HUDEP-2 (cell line): Measurements from ENCODE around the gene UCHL1.

Experiments
- DNase-seq, 76 experiments: peaks; one replicate each; lab custom pipeline; 2025; ENCODE audit not compliant: unreplicated experiment in 76 of 76; lab: John Stamatoyannopoulos, UW

The UCHL1 gene

GRCh38 chr4:41256740-41257256 is at the start of gene UCHL1:
TSS of gene UCHL1 (plus strand) at chr4:41256928. CDS start at chr4:41256977, 49 bp downstream.
- DNase-seq: peak in 2 of 76 experiments; percentile 8 to 10

GRCh38 chr4:41207291-41207831 is 49.4 kb upstream of the UCHL1 start:
- DNase-seq: no peak

- DNase-seq: no peak
These were observed 47.5 kb upstream of the UCHL1 start for GRCh38 chr4:41209187-41209586.

DNA sequence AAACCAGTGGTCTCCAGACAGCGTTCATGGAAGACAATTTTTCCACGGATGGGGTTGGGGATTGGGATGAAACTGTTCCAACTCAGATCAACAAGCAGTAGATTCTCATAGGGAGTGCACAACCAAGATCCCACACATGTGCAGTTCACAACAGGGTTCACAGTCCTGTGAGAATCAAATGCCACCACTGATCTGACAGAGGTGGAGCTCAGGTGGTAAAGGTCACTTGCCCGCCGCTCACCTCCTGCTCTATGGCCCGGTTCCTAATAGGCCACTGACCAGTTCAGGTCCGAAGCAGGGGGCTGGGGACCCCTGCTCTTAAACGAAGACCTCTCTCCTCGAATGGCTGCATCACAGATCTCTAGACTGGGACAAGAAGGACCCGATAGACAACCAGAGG is 46.8 kb upstream of the UCHL1 start:
- no peak for DNase-seq

- DNase-seq: no peak
These were observed 44.6 kb upstream of the UCHL1 start for GRCh38 chr4:41211951-41212615.

DNA sequence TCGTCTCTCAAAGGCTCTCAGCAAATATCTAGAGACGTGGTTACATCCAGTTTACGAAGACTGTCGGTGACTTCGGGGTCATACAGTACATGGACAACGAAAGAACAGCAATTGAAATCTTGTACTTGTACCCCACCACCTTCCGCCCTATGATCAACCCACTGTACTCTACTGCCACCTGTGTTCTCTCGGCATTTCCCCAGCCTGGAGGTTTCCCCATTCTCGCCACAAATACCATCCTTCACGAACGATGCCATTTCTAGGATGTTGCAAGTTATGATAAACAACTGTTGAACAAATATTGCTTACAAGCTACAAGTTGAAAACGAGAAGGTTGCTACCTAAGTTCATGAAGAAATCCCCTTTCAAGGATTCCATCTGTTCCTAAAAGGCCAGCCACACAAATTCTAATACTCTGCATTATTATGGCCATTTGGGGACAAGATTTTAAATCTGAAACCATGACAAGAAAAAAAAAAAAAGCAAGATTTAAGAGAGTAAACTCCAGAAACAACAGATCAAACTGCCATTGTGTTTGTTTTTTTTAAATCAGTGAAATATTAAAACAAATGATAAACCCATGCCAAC is 44.0 kb upstream of the UCHL1 start:
- DNase-seq: no peak

DNA sequence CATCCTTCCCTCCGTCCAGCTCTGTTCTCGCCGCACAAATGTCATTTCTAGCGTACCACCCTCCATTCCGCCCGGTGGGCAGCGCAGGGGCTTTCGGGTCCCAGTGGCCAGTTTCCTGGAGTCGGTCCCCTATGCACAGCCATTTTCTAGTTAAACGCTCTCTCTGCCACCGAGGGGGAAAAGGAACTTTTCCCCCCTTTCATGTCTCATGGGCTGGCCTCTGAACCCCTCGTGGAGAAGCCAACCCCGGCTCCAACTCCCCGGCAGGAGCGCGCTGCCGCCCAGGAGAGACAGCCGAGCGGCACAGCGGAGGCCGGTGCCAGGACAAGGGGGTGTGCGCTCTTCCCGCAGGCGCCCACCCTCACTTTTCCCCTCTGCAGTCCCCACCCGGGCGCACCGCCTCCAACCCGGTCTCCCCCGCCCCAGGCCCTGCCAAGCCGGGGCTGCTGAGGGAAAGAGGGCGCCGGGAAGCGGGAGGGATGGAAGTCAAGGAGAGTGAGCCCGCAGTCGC is 43.0 kb upstream of the UCHL1 start:
- DNase-seq: no peak

DNA sequence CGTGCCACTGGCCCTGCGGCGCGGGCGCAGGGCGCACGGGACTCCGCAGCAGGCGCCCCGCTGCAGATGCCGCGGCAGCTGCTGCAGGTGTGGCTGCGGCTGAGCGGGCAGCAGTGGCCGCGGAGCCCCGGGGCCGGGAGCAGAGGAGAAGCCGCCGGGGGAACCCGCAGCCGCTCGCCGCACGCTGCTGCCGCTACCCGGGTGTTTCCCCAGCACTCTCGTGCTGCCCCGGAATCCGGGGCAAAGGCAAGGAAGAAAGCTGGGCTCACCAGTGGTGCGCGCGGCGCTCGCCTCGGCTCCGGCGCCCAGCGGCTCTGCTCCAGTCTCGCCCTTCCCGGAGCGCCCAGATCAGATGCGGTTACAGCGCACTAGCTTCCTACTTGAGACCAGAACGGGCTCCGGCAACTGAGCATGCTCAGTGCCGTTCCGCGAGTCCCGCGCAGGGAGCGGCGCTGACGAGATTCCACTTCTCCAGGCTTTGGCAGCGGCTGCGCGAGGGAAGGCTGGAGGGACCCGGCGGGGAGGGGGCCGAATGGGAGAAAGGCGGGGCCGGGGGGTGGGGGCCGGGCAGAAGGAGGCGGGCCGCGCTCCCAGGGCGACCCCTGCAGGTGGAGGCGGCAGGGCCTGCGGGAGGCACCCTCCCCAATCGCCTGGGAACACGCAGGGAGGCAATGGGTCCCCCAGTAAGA is 42.4 kb upstream of the UCHL1 start, which contains the start of gene APBB2:
APBB2 (minus strand) TSS at position 407 of the 689 bp plus-strand sequence. CDS start 181,288 bp downstream, outside the sequence.
- DNase-seq: peak in 22 of 76 experiments; percentile 2 to 32 (median 10)

GRCh38 chr4:41214825-41215146 is 41.9 kb upstream of the UCHL1 start:
- no peak for DNase-seq

GRCh38 chr4:41215155-41215554 is 41.6 kb upstream of the UCHL1 start:
- no peak for DNase-seq

DNA sequence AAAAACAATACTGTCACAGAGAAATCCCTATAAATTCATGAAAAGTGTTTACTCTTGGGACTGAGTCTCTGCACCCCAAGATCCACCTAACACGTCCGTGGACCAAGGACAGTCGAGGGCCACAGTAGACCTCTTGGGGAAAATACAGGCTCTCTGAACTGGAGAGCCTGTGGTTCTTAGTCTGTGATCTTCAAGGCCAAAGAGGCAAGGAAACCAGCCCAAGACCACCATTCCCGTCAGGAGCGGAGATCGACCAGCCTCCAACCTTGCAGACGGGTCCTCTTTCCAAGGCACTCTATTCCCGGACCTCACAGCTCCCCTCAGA is 40.8 kb upstream of the UCHL1 start:
- DNase-seq: no peak

GRCh38 chr4:41216294-41217019 is 40.3 kb upstream of the UCHL1 start:
- peak in 6 of 76 experiments; percentile 3 to 24 (median 10) for DNase-seq

- no peak for DNase-seq
These were observed 39.8 kb upstream of the UCHL1 start for GRCh38 chr4:41217020-41217333.

GRCh38 chr4:41217374-41217773 is 39.4 kb upstream of the UCHL1 start:
- no peak for DNase-seq

DNA sequence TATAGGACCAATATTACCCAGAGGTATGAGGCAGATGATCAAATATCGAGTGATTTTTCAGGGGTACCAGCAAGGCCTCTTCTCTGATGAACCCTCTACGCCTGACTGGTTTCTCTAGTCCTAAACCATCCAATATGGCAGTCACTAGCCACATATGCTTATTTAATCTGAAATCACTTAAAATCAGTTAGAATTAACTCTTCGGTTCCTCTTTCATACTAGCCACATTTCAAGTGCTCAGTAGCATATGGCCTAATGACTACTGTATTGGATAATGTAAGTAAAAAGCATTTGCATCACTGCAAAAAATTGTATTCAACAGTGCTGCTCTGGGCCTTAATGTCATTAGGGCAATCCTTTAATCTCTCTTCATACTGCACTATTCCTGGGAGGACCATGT is 38.0 kb upstream of the UCHL1 start:
- no peak for DNase-seq

GRCh38 chr4:41219421-41219950 is 37.2 kb upstream of the UCHL1 start:
- no peak for DNase-seq

DNA sequence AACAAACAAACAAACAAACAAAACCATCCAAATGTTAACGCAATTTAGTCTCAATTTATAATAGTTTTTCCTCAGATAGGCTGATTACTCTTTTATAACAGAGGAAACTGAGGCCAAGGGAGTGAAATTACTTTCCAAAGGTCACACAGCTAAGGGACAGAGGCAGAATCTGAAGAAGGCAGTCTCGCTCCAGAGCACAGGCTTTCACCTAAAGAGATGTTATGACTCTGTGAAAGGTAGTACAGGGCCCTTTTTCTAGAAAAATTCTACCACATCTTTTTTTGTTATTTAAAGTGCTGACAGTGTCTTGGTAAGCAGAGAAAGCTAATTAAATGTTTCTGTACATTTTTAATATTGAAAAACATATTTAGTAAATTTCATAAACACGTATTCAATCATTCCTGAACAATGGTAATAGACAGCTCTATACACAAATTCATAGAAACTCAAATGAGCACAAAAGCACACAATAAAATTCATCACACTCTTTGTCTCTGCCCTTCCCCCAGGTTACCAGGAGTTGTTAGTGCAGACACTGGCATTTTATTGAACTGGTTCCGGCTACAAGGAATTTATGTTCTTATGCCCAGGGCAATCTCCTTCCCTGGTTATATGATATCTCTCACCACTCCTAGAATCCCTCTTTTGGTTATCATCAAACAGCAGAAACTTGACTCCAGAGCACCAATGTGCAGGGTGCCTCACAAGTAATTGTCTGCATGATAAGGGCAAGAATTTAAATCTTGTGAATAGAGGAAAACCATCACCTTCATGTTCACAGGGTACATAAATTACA is 34.7 kb upstream of the UCHL1 start:
- no peak for DNase-seq

DNA sequence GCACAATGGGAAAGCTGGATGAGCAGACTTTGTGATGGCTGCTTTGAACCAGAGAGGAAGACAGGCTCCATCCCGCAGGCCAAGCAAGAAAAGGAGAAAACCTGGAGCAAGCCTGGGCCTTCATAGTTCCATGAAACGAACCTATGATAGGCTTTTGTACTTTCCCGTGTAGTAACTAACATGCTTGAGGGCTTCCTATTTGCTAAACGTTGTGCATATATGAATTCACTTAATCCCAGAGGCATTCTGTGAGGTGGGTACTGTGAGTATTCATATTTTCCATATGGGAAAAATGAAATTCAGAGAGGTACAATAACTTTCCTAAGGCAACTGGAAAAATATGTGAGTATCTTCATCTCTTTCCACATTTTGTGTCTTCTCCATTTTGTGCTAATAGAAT is 28.8 kb upstream of the UCHL1 start:
- no peak for DNase-seq

DNA sequence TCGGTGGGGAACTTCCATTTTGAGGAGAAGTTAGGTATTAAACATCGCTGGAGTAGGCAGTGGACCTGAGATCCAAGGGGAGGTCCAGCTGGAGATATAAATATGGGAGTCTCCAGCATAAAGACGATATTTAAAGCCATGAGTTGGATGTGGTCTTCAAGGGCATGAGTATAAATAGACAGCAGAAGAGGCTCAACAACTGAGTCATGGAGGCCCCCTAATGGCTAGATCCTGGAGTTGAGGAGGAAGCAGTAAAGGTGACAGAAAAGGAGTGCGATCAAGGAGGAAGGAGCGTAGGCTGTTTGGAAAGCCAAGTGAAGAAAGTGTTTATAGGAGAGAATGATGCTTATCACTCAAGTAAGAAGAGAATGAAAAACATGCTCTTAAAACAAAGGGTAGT is 24.3 kb upstream of the UCHL1 start:
- DNase-seq: no peak

GRCh38 chr4:41232856-41233255 is 23.9 kb upstream of the UCHL1 start:
- DNase-seq: no peak
